C1 segment of cervical spinal cord (tissue), 14 donors: Measurements from ENCODE around the gene ITIH5.

ENCODE experiments used
- DNase-seq, 14 donors: peaks; one replicate each; lab custom pipeline; 2025; lab: John Stamatoyannopoulos, UW

The ITIH5 gene

DNA sequence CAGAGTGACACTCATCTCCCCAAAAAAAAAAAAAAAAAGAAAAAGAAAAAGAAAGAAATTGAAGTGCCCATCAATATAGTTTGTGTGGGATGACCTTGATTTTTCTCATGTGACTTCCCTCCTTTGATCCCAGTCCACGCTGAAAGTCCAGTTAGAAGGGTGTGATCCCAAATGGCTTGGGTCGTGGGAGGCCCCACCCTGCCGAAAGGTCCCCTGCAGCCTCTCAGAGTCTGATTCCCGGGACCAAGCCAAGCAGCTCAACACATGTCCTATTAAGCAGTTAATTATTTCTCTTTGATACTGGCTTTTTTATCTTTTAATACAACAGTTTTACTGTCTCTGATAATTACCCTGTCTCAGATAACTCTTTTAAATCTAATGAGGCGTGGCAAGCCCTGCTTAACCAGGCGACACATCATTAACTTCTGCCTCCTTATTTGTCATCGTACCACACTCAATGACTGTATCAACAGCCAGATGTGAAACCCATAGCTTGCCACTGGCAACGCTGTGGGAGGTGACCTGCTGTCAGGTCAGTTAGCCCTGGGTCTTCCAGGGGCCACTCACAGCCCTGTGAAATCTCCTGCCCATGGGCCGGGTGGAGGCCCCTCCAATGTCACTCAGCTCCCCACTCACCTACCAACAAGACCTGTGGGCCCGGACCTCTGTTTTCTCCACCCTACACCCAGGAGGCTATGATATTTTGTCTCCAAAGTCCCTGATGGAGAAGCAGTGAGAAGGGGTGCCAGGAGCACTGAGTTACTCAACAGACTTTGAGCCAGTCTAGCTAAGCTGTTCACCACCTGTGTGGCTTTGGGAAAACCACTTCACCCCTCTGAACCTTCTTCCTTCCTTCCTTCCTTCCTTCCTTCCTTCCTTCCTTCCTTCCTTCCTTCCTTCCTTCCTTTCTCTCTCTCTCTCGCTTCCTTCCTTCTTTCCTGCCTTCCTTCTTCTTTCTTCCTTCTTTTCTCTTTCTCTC, 146.0 kb downstream of the ITIH5 start:
- no peak for DNase-seq

DNA sequence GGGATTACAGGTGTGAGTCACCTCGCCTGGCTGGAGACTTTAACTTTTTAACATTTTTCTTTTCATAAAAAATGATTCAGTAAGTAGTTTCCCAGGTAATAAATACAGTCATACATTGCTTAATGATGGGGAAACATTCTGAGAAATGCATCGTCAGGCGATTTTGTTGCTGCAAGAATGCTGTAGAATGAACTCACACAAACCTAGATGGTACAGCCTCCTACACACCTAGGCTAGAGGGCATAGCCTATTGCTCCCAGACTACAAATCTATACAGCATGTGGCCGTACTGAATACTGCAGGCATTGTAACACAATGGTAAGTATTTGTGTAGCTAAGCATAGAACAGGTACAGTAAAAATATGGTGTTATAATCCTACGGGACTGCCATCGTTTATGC, 147.4 kb downstream of the ITIH5 start:
- no peak for DNase-seq

DNA sequence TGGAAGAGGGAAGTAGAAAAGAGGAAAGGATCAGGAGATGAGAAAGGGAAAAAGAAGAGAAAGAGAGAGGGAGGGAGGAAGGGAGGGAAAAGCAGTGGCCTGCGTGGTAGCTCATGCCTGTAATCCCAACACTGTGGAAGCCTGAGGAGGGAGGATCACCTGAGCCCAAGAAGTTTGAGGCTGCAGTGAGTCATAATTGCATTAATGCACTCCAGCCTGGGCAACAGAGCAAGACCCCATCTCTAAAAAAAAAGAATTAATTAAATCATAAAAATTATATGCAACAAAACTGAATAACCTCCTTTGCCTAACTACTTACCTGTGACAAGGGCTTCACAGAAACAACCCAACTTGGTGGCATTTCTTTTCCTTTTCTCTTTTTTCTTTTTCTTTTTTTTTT, 148.1 kb downstream of the ITIH5 start:
- DNase-seq = no peak

DNA sequence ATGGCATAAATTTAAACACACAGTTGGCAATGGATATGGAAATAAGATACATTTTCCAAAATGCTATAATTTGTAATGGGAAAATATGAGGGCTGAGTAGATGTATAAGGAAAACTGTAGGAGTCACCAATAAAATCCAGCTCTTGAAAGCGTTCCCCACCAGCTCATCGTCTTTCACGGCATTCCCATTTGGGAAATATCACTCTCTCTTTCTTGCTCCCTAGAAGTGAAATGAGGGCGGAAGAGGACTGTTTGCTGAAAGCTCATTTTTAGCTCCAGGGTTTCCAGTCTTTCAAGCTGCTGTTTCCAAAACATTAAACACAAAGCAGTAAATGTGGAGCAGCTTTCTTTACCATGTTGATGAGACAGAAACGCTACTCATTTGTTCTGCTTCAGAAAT, 151.3 kb downstream of the ITIH5 start:
- DNase-seq = no peak

DNA sequence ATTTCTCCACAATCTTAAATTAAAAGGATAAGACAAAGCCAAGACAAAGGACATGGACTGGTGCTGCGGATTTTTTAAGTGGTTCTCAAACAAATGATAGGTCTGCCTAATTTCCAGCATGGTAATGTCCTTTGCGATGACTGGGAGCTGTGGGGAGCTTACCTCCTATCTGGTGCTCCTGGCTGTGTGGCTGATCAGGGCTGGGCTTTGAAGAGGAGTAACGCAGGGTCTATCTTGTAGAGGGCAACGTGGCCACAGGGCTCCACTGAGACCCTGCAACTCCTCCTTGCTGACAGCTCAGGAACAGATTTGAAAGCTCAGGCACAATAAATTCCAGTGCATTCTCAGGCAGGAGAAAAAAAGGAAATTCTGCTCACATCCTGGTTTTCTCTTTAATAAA, 152.8 kb downstream of the ITIH5 start:
- DNase-seq = no peak

DNA sequence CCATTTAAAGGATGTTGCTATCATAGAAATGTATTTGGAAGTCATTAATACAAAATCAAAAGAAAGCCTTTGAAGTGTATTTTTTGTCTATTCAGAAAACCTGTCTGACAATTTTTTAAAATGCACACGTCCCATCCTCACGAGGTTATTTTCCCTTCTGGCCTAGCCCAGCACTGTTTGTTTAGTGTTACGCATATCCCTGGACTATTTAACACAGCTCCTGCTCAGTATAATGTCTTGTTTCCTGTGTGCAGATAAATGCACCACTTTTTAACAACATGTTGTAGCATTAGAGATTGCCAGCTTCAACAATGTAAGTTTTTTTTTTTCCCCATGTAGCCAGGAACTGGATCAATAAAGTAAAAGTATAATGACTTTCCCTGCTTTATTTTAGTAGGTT, 153.3 kb downstream of the ITIH5 start:
- no peak for DNase-seq

DNA sequence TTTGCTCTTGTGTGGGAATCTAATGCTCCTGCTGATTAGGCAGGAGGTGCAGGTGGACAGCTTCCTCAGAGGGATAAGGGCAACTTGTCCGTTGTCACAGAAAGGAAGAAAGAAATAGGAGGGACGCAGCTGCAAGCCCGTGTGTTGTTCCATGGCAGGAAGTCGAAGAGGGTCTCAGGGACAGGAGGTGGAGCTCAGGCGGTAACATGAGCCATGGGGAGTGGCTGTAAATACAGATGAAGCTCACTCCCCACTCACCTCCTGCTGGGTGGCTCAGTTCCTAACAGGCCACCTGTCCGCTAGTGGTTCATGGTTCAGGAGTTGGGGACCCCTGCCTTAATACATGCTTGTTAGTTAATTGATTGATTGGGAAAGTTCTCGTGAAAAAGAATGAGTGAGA, 154.3 kb downstream of the ITIH5 start:
- DNase-seq = no peak

DNA sequence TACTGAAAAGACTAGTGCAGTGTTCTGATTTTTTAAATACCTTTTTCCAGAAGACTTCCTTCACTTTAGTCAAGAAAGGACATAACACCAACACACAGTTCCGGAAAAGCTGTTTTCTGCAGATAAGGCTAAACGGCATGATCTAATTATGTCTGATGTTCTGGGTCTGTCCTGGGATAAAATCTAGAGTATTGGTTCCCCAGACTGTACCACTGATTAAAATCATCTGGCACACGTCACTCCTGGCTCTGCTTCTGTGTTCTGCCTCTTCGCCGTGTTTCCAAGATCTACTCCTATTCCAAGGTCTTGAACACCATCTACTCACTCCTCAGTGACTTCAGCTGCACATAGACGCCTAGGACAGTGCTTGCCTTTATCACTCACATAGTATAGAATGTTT, 155.2 kb downstream of the ITIH5 start:
- no peak for DNase-seq
